Measurements from ENCODE around the gene RGS13.

The RGS13 gene

DNA sequence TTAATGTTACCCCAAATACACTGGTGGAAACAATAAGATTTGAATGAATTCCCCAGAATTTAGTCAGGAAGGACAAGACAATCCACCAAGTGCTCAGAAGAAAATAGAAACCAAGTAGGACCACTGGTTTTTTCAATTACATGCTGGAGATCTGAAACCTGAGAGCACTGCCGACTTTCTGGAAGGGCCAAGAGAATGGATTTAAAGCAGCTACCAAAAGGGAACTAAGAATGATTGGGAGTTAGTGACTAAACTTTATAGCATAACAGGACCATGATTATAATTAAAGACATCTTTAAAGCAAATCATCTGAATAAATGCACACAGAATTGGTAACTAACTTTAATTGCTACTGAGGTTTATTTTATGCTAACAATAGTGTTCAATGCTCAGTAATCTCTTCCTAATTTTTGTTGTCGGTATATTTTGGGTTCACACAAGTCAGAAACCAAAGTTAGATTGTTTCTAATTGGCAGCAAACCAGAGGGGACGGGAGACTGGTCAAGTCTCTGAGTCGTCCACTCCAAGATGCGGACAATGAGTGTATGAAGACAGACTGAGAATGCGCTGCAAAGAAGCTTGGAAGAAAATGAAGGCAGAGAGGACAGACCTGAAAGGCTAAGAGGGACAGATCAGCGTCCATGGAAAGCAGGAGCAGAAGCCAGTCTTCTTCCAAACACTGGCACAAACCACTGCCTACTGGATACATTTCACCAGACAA, 2.3 kb upstream of the RGS13 start:
- TF ChIP-seq, protein P1, sequence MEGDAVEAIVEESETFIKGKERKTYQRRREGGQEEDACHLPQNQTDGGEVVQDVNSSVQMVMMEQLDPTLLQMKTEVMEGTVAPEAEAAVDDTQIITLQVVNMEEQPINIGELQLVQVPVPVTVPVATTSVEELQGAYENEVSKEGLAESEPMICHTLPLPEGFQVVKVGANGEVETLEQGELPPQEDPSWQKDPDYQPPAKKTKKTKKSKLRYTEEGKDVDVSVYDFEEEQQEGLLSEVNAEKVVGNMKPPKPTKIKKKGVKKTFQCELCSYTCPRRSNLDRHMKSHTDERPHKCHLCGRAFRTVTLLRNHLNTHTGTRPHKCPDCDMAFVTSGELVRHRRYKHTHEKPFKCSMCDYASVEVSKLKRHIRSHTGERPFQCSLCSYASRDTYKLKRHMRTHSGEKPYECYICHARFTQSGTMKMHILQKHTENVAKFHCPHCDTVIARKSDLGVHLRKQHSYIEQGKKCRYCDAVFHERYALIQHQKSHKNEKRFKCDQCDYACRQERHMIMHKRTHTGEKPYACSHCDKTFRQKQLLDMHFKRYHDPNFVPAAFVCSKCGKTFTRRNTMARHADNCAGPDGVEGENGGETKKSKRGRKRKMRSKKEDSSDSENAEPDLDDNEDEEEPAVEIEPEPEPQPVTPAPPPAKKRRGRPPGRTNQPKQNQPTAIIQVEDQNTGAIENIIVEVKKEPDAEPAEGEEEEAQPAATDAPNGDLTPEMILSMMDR (IDR thresholded peaks at IDR 0.05): no peak
- TF ChIP-seq ZFX (IDR thresholded peaks at IDR 0.05; ENCODE audit: borderline replicate concordance): no peak
- H3K27ac ChIP-seq: no peak overlapping the region

DNA sequence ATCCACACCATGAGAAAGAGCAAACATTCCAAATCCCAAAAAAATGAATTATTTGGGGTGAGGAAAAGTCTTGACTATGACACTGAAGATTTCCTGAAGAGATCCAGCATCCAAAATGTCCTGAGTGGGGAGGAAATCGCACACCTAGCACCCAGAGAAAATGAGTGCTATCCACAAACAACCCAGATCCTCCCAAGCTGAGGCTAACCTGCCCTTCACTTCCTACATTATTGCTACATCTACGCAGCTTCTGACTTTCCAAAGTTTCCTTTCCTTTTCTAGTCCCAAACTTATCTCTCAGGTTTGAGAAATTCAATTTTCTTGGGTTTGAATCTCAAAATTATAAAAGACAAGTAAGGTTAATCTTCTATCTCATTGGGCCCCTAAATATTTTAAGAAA, 906 bp upstream of the RGS13 start:
- TF ChIP-seq, protein P1 (IDR thresholded peaks at IDR 0.05): no peak
- TF ChIP-seq ZFX (IDR thresholded peaks at IDR 0.05; ENCODE audit: borderline replicate concordance): no peak
- H3K27ac ChIP-seq: no peak overlapping the region

DNA sequence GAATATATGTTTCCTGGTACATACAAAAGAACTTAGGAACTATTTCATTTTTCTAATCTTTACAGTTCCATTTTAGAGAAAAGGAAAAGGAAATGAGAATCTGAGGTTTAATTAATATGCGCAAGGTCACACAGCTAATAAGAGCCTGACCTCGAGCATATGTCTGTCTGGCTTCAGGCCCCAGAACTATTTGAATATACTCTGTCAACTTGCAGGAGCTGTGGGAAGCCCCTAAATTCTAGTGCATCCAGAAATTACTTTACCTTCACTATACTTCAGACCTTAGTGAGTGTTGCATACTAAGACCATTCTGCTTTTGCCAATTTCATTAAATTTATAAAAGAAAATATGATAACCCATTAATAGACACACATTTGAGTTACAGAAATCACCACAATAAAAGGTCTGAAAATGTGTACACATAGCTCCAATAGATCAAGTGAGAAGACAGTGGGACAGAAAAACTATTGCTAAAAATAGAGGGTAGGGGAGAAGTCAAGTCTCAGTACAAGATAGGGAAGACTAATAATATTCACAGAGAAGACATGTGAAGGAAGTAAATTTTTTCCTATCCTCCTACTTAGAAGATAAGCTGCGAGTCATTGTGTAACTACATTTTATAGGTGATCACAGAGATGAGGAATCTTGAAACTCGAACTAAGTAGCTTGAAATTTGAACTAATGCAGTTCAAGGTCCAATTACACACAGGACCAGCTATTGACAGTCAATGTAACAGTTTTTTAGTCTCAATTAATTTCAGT, 3.8 kb downstream of the RGS13 start:
- no peak for TF ChIP-seq ZFX (IDR thresholded peaks at IDR 0.05; ENCODE audit: borderline replicate concordance)
- TF ChIP-seq, protein P1 (IDR thresholded peaks at IDR 0.05): no peak
- 0 out of 2 replicates have a peak overlapping the region, but pooled peaks have one; percentile 0 for H3K27ac ChIP-seq

DNA sequence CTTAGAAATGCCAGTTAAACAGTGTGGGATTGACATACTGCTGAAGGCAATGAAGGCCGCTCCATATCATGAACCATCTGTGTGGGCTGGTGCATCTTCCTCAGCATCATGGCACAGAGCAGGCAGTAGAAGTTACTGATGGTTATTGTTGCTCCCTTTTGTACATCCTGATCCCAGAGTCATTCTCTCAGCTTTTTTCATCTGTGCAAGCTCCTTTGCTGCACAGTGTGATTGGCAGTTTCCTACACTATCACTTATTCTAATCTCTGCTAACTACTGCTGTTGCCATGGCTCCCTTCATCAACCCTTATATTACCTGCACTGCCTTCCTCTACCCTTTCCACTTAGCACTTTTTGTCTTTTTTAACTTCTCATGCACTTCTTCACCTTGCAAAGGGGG, 16.2 kb downstream of the RGS13 start:
- no peak for TF ChIP-seq ZFX (IDR thresholded peaks at IDR 0.05; ENCODE audit: borderline replicate concordance)
- TF ChIP-seq, protein P1 (IDR thresholded peaks at IDR 0.05): no peak
- H3K27ac ChIP-seq: no peak overlapping the region

DNA sequence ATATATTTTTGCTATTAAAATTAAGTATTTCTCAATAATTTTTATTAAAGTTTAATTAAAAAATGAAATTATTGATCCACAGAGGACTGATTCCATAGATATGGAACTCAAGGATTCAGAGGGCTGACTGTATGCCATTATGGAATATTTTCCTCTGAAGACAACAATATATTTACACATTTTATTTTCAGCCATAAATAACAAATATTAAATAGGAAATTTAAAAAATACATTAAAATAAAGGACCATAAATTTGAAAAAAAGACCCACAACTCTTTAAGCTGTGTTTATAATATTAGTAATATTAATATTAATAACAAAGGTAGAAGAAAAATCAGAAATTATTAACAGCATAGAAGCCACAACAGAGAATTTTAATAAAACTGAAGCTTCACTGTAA, 18.2 kb downstream of the RGS13 start:
- H3K27ac ChIP-seq: no peak overlapping the region
- no peak for TF ChIP-seq ZFX (IDR thresholded peaks at IDR 0.05; ENCODE audit: borderline replicate concordance)
- TF ChIP-seq, protein P1 (IDR thresholded peaks at IDR 0.05): no peak

DNA sequence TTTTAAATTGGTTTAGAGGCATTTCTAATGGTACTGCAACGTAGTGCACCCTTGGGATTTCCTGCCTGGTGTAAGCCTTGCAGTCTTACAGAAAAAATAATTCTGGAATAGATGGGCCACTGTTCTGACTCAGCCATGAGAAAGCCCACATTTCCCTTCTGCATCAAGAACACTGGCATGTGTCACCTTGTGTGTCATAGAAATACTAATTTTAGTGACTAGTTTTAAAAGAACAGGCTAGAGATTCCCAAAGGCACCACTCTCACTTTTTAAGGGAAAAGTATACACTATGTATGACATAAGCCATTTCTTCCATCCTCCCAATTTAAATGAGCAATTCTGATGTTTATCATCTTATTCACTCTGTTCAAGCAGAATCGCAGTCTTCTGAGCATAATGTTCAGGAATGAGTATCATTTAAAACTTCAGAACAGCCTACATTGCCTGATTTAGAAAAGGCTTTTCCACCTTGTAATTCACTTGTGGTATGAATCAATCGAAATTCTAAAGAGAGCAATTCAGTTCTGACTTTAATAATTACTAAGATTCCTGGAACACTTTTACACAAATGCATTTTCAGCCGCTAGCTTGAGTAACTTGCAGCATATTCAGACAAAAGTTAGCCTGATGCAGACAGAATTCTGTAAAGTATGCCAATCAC, 18.8 kb downstream of the RGS13 start:
- no peak overlapping the region for H3K27ac ChIP-seq
- no peak for TF ChIP-seq ZFX (IDR thresholded peaks at IDR 0.05; ENCODE audit: borderline replicate concordance)
- TF ChIP-seq, protein P1 (IDR thresholded peaks at IDR 0.05): no peak

All from 22Rv1 (cell line).